Right atrium auricular region (tissue), 2 donors: ENCODE measurements around the gene CCDC92B. TPM values are rescaled to one million over a fixed set of nuclear protein-coding genes. Genes with fewer than 3 reads are reported as not detected.

Experiments used
- DNase-seq: peaks from one replicate; pipeline ENCODE4 v3.0.0-alpha.2; 2019; ENCODE audit warnings: low spot score
- H3K27ac ChIP-seq, 2 donors: fragments of 200-600 bp; sonication (generic); 1 replicate in 1 of 2; 2 replicates in 1 of 2; pipeline ENCODE4 v1.5.1; 2016 to 2019
- H3K27me3 ChIP-seq, 2 donors: fragments of 200-600 bp; sonication (generic); one replicate each; pipeline versions ENCODE4 v1.5.1 to v1.6.0; 2017 to 2019
- H3K36me3 ChIP-seq: fragments of 200-600 bp; sonication (generic); one replicate; pipeline ENCODE4 v1.5.1; 2016
- H3K4me1 ChIP-seq, 2 donors: fragments of 200-600 bp; sonication (generic); one replicate each; pipeline versions ENCODE4 v1.5.1 to v1.6.0; 2017 to 2019
- H3K4me3 ChIP-seq, 2 donors: fragments of 200-600 bp; sonication (generic); 1 replicate in 1 of 2; 2 replicates in 1 of 2; pipeline ENCODE4 v1.5.1; 2017 to 2019; ENCODE audit warnings: mild to moderate bottlenecking in 1 of 2, moderate library complexity in 1 of 2
- H3K9me3 ChIP-seq, 2 donors: fragments of 200-600 bp; sonication (generic); one replicate each; pipeline ENCODE4 v1.5.1; 2019
- CTCF ChIP-seq, 2 donors: fragments of 200-600 bp; sonication (generic); IDR thresholded peaks; one replicate each; pipeline ENCODE4 v1.5.1; 2019; ENCODE audit warnings: antibody characterized with exemption in 2 of 2
- total RNA-seq, 2 donors: library from RNA; depleted of rRNA; stranded (reverse); fragments of >200 nt; gene quantifications; one replicate each; pipeline ENCODE4 v1.1.0, GENCODE V29; 2016

The CCDC92B gene
- total RNA-seq, 2 donors from 2014 or later: not detected

DNA sequence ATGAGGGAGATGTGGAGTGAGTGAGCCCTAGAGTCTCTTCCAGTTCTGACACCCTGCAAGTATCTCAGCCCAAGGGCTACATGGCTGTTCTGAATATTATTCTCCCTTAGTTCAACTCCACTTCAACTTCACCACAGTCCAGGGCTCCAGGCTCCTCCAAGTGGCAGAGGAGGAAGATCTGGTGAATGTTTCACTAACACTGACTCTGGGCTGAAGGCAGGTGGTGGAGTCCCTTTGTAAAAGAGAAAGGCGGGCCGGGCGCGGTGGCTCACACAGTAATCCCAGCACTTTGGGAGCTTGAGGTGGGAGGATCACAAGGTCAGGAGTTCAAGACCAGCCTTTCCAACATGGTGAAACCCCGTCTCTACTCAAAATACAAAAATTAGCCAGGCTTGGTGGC is 13.6 kb downstream of the CCDC92B start:
- Histone ChIP-seq H3K4me3 (no peak overlapping the region), H3K36me3 (no peaks in the 10 kb centered on the region), H3K27me3 (no peaks in the 10 kb centered on the region), H3K4me1 (no peaks in the 10 kb centered on the region), H3K9me3 (no peaks in the 10 kb centered on the region), H3K27ac (no peak overlapping the region)
- TF ChIP-seq CTCF (IDR thresholded peaks at IDR 0.05): no peak
- DNase-seq: no peak

DNA sequence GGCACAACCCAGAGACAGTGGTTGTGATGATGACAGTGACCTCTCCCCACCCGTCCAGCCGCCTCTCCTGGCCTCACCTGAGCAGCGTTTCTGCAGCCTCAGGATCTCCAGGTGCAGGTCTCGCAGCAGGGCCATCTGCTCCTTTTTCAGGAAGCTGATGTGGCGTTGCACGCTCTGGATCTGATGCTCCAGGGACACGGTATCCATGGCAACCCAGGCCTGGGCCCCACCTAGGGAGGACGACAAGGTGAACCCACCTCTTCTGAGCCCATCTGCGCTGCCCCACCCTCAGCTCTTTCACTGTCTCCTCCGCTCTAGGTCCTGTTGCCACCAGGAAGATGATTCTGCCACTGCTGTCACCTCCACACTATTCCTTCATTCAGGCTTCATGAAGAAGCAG is 14.5 kb downstream of the CCDC92B start:
- H3K4me3 ChIP-seq: no peak overlapping the region

DNA sequence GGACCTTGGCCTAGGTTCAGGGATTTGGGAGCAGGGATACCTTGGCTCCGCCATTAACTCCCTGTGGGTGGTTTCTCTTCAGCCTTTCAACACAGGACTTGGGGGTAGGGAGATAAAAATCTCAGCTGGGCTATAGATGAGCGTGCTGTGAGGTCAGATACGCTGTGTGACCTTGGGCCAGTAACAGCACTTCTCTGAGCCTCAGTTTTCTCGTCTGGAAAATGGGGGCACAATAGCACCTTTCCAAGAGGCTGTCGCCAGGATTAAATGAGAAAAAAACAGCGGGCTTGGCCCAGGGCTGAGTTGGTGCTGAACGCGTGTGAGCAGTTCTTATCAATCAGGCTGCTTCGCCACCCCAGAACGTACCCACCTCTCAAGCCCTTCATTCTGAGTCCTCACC is 17.6 kb downstream of the CCDC92B start:
- H3K4me3 ChIP-seq: no peak overlapping the region
- no peak for TF ChIP-seq CTCF (IDR thresholded peaks at IDR 0.05)
- no peaks in the 10 kb centered on the region for H3K27me3 ChIP-seq
- no peaks in the 10 kb centered on the region for H3K9me3 ChIP-seq
- no peaks in the 10 kb centered on the region for H3K4me1 ChIP-seq
- no peak for DNase-seq
- no peaks in the 10 kb centered on the region for H3K36me3 ChIP-seq
- no peak overlapping the region for H3K27ac ChIP-seq

More for the DNA sequence above, 14.5 kb downstream of the CCDC92B start:
- DNase-seq: no peak
- Histone ChIP-seq H3K9me3 (no peaks in the 10 kb centered on the region), H3K36me3 (no peaks in the 10 kb centered on the region), H3K27ac (no peak overlapping the region), H3K27me3 (no peaks in the 10 kb centered on the region), H3K4me1 (no peaks in the 10 kb centered on the region)
- TF ChIP-seq CTCF (IDR thresholded peaks at IDR 0.05): no peak

DNA sequence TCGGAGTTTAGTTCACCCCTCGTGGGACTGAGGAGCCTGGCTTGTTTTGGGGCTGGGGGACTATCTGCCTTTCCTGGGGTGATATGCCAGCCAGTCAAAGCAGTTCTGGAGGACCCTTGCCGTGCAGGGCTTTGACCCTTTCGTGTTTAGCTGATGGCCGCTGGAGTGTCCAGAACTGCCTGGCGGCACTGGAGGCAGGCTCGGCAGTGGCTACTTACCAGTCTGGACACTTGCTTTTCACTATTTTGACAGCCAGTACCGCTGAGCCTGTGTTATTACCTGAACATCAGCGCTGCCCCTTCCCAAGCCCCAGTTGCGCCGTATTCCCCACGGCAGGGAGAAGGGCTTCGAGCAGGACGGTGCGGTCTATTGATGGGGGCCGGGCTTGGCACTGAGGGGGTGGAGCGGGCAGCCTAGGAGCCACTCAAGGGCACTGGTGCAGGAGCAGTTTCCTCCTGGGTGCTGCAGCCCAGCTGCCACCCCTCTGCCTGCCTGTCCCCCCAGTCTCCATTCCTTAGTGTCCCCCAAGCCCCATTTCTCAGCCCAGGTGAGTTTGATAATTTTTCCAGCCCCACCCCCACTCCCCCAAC is 18.6 kb downstream of the CCDC92B start:
- Histone ChIP-seq H3K4me1 (no peaks in the 10 kb centered on the region), H3K9me3 (no peaks in the 10 kb centered on the region), H3K36me3 (no peaks in the 10 kb centered on the region), H3K27me3 (no peaks in the 10 kb centered on the region), H3K4me3 (no peak overlapping the region), H3K27ac (no peak overlapping the region)
- no peak for DNase-seq
- no peak for TF ChIP-seq CTCF (IDR thresholded peaks at IDR 0.05)

GRCh38 chr17:2724784-2725164 is 24.7 kb downstream of the CCDC92B start:
- Histone ChIP-seq H3K27ac (no peak overlapping the region), H3K27me3 (no peaks in the 10 kb centered on the region), H3K36me3 (no peaks in the 10 kb centered on the region), H3K9me3 (no peaks in the 10 kb centered on the region), H3K4me1 (peaks cover 0 to 20% of the 10 kb centered on the region in 2 donors), H3K4me3 (peak overlapping the region; percentile 39 to 50)
- TF ChIP-seq CTCF (IDR thresholded peaks at IDR 0.05): peak in 1 of 2 donors; percentile 54
- no peak for DNase-seq
